MCF 10A (cell line): ENCODE results near the gene GNA15. TPM values are rescaled to one million over a fixed set of nuclear protein-coding genes. Genes with fewer than 3 reads are reported as not detected.

Experiments used
- BruUV-seq: library from RNA; stranded (reverse); fragments of 400-500 nt; replicated peaks from 2 replicates; lab custom pipeline; 2021; lab: Mats Ljungman, UMichigan
- CTCF ChIA-PET: fragments of 300-600 bp; sonication (Branson Sonifier 250); formaldehyde crosslinking; extraction: SDS; loops from one replicate; lab custom pipeline; 2021; ENCODE audit warnings: antibody characterized with exemption, inconsistent platforms; lab: Yijun Ruan, JAX
- POLR2A ChIA-PET: fragments of 300-600, 350-650 bp; sonication (Branson Sonifier 250); formaldehyde crosslinking; extraction: SDS; loops from one replicate; lab custom pipeline; 2020; ENCODE audit warnings: antibody characterized with exemption, inconsistent platforms; lab: Yijun Ruan, JAX
- DNase-seq: peaks from one replicate; pipeline ENCODE4 v3.0.0-alpha.2; 2018; ENCODE audit not compliant: unreplicated experiment
- H3K27ac Mint-ChIP-seq: one replicate; pipeline ENCODE4 v1.8.0; 2022; ENCODE audit warnings: mild to moderate bottlenecking, low read depth, mixed read lengths; ENCODE audit not compliant: unreplicated experiment
- H3K27me3 Mint-ChIP-seq: one replicate; pipeline ENCODE4 v1.8.0; 2022; ENCODE audit warnings: mixed read lengths; ENCODE audit not compliant: insufficient read depth, unreplicated experiment
- H3K36me3 Mint-ChIP-seq: one replicate; pipeline ENCODE4 v1.8.0; 2022; ENCODE audit warnings: mild to moderate bottlenecking, moderate library complexity, mixed read lengths; ENCODE audit not compliant: insufficient read depth, unreplicated experiment
- H3K4me1 Mint-ChIP-seq: one replicate; pipeline ENCODE4 v1.8.0; 2022; ENCODE audit warnings: mixed read lengths; ENCODE audit not compliant: insufficient read depth, unreplicated experiment
- H3K4me3 Mint-ChIP-seq: one replicate; pipeline ENCODE4 v1.8.0; 2022; ENCODE audit warnings: mild to moderate bottlenecking, moderate library complexity, mixed read lengths; ENCODE audit not compliant: unreplicated experiment
- H3K9me3 Mint-ChIP-seq: one replicate; pipeline ENCODE4 v1.8.0; 2022; ENCODE audit warnings: mixed read lengths; ENCODE audit not compliant: unreplicated experiment
- intact Hi-C: fragments of 100-400 bp; cut with micrococcal nuclease; formaldehyde crosslinking; loops from 2 replicates; pipeline ENCODE4 v1.14.1; 2022
- total RNA-seq: library from RNA; stranded (reverse); gene quantifications from 2 replicates; pipeline ENCODE4 v1.2.3, GENCODE V29; 2022
- TF ChIP-seq, protein P1 (sequence below): fragments of 200-600 bp; IDR thresholded peaks from one replicate; pipeline ENCODE4 v1.8.0; 2022; ENCODE audit warnings: antibody characterized with exemption, mild to moderate bottlenecking; ENCODE audit not compliant: unreplicated experiment

Gene GNA15
- total RNA-seq, 1 experiment from 2014 or later = 47.1 TPM

DNA sequence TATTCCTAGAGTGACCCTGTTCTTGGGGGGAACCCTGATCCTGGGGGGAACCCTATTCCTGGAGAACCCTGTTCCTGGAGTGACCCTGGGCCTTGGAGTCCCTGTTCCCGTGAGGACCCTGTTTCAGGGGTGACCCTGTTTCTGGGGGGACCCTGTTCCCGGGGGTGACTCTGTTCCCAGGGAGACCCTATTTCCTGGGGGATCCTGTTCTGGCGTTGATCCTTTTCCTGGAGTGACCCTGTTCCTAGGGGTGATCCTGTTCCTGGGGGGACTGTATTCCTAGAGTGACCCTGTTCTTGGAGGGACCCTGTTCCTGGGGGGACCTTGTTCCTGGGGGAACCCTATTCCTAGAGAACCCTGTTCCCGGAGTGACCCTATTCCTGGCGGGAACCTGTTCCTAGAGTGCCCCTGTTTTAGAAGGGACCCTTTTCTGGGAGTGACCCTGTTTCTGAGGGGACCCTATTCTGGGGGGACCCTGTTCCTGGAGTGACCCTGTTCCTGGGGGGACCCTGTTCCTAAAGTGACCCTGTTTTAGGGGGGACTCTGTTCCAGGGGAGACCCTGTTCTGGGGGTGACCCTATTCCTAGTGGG, 15.0 kb downstream of the GNA15 start:
- ChIA-PET POLR2A (interaction anchor here (2.7 kb wide), 1 partner anchor 8 kb away, joined by 10 read pairs; no protein-coding TSS in a partner anchor), CTCF (interaction anchor here (1.5 to 2.7 kb wide), 2 partner anchors 9 to 22 kb away, joined by 9 to 10 read pairs; no protein-coding TSS in a partner anchor)
- no TSS peak for BruUV-seq
- intact Hi-C loops = no loop called here
- Mint-ChIP-seq H3K4me1 (peaks cover under 1% of the 10 kb centered on the region), H3K27me3 (no peaks in the 10 kb centered on the region), H3K27ac (no peak overlapping the region), H3K36me3 (peaks cover 38% of the 10 kb centered on the region), H3K9me3 (no peaks in the 10 kb centered on the region), H3K4me3 (no peak overlapping the region)
- DNase-seq = no peak
- TF ChIP-seq, protein P1, sequence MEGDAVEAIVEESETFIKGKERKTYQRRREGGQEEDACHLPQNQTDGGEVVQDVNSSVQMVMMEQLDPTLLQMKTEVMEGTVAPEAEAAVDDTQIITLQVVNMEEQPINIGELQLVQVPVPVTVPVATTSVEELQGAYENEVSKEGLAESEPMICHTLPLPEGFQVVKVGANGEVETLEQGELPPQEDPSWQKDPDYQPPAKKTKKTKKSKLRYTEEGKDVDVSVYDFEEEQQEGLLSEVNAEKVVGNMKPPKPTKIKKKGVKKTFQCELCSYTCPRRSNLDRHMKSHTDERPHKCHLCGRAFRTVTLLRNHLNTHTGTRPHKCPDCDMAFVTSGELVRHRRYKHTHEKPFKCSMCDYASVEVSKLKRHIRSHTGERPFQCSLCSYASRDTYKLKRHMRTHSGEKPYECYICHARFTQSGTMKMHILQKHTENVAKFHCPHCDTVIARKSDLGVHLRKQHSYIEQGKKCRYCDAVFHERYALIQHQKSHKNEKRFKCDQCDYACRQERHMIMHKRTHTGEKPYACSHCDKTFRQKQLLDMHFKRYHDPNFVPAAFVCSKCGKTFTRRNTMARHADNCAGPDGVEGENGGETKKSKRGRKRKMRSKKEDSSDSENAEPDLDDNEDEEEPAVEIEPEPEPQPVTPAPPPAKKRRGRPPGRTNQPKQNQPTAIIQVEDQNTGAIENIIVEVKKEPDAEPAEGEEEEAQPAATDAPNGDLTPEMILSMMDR = no peak

DNA sequence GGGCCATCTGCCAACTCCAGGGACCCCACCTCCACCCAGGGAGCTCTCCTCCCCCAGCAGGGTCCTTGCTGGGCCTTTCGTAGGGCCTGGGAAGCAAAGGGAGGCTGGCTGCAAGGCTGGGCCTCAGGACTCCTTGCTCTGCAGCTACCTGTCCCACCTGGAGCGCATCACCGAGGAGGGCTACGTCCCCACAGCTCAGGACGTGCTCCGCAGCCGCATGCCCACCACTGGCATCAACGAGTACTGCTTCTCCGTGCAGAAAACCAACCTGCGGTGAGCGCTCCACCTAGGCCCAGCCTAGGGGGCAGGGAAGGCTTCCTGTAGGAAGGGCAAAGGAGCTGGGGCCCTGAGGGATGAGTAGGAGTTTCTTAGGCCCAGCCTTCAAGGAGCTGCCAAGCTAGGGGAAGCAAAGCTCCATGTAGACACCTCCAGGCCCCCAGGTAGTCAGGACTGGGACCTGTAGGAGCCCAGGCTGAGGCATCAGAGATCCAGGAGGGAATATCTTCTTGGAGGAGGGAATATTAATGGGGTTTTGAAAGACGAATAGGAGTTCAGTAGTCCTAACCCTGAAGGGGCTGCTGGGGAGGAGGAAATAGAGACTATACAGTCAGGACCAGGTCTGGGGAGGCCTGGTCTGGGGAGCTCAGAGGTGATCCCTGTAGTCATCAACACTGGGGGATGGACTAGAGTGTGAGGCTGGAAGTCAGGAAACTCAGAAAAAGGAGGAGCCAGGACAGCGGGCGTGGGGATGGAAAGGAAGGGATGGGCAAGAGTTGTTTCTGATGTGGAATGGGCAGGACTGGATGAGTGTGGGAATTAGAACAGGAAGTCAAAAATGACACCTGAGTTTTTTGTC, 16.0 kb downstream of the GNA15 start:
- no peak for DNase-seq
- no peak overlapping the region for H3K4me3 Mint-ChIP-seq
- BruUV-seq = no TSS peak
- CTCF ChIA-PET = interaction anchor here (0.6 to 2.7 kb wide), 8 partner anchors 10 to 717 kb away, joined by 3 to 10 read pairs (median 4); no protein-coding TSS in a partner anchor
- H3K36me3 Mint-ChIP-seq = peaks cover 41% of the 10 kb centered on the region
- POLR2A ChIA-PET = interaction anchor here (0.8 to 2.7 kb wide), 3 partner anchors 9 to 205 kb away, joined by 3 to 10 read pairs (median 3); no protein-coding TSS in a partner anchor
- H3K27ac Mint-ChIP-seq = no peak overlapping the region
- H3K9me3 Mint-ChIP-seq = no peaks in the 10 kb centered on the region
- intact Hi-C loops = no loop called here
- peaks cover 6% of the 10 kb centered on the region for H3K4me1 Mint-ChIP-seq
- TF ChIP-seq, protein P1 = no peak
- no peaks in the 10 kb centered on the region for H3K27me3 Mint-ChIP-seq

DNA sequence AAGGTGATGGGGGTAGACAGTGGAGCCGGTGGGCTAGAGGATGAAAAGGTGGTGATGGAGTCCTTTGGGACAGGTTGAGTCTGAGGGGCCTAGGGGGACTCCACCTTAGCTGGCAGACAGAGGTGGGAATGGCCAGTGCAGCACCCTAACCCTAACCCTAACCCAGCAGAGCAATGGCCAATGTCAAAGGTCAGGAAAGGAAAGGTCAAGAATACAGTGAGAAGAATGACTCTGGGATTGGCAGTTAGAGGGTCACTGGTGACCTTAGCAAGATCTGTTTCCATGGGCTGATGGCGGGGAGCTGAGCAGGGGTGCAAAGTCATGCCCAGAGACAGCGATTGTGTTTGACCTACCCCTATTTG, 16.6 kb downstream of the GNA15 start:
- no peak overlapping the region for H3K27ac Mint-ChIP-seq
- ChIA-PET POLR2A (interaction anchor here (0.8 to 2.7 kb wide), 3 partner anchors 10 to 205 kb away, joined by 3 to 10 read pairs (median 3); no protein-coding TSS in a partner anchor), CTCF (interaction anchor here (0.6 to 2.7 kb wide), 6 partner anchors 10 to 718 kb away, joined by 3 to 10 read pairs (median 4); no protein-coding TSS in a partner anchor)
- no TSS peak for BruUV-seq
- H3K4me1 Mint-ChIP-seq = peaks cover 6% of the 10 kb centered on the region
- H3K9me3 Mint-ChIP-seq = no peaks in the 10 kb centered on the region
- no peaks in the 10 kb centered on the region for H3K27me3 Mint-ChIP-seq
- intact Hi-C loops = no loop called here
- no peak for DNase-seq
- TF ChIP-seq, protein P1 = no peak
- H3K4me3 Mint-ChIP-seq = no peak overlapping the region
- peaks cover 43% of the 10 kb centered on the region for H3K36me3 Mint-ChIP-seq
